DOHH2 (cell line): ENCODE results near the gene SOBP.

Experiments
- CTCF ChIP-seq: fragments of 200-600 bp; sonication (generic); IDR thresholded peaks from one replicate; pipeline ENCODE4 v1.5.1; 2014; ENCODE audit warnings: antibody characterized with exemption, mild to moderate bottlenecking, low read depth, low read length; ENCODE audit not compliant: poor library complexity, severe bottlenecking
- EZH2phosphoT487 ChIP-seq: fragments of 200-600 bp; sonication (generic); IDR thresholded peaks from 2 replicates; pipeline ENCODE4 v1.6.1; 2017; ENCODE audit warnings: borderline replicate concordance, mild to moderate bottlenecking, antibody characterized with exemption, low read length, moderate library complexity, mixed read lengths

GRCh38 chr6:107440936-107441335 is 49.0 kb upstream of the SOBP start:
- TF ChIP-seq CTCF, result no peak
- no peak for TF ChIP-seq EZH2phosphoT487
